ENCODE results near the gene RANBP1. TPM values are rescaled to one million over a fixed set of nuclear protein-coding genes. Genes with fewer than 3 reads are reported as not detected.
A peak's percentile ranks its signal among the peaks of the same experiment; 100 is the strongest.

Gene RANBP1
- total RNA-seq, 1 experiment from 2014 or later: 522 TPM

DNA sequence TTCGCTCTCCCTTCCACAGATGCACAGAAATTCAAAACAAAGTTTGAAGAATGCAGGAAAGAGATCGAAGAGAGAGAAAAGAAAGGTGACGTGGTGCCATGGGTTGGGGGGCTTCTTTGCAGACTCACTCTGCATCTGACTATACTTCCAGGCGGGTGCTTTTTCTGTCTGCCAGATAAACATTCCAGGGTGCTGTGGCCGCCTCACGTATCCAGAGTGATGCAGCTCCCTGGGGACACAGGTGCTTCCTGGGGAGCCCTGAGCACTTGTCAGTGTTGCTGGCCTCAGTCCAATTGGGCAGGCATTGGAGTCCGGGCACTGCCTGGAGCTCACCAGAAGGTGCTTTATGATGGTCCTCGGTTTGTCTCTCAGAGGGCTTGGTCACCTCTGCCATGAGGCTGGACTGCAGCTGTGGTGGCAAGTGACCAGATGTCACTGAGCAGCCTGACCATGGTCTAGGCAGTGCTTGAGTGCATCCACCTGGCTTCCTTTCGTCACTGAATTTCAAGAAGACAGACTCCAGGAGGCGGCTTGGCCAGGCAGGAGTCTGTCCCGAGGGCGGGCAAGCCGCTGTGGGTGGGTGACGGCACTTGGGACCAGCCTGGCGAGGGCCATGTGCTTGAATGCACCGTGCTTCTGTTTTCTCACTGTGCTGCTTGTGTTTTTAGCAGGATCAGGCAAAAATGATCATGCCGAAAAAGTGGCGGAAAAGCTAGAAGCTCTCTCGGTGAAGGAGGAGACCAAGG is 10.6 kb downstream of the RANBP1 start:
- Histone ChIP-seq H3T11ph (ENCODE audit: low read length) (no peak overlapping the region), H3K14ac (ENCODE audit: insufficient read depth, low read length) (no peak overlapping the region), H2AFZ (ENCODE audit: low read length) (no peak overlapping the region), H3K9ac (ENCODE audit: extremely low read depth, insufficient read length, low read length) (no peak overlapping the region), H2BK5ac (ENCODE audit: insufficient read length, low read length) (no peak overlapping the region), H4K5ac (ENCODE audit: insufficient read length, low read depth, low read length) (no peak overlapping the region), H2BK120ac (ENCODE audit: low read depth, low read length, poor library complexity, severe bottlenecking) (no peak overlapping the region), H3K23ac (ENCODE audit: insufficient read length, low read depth, low read length) (no peak overlapping the region), H3K4me2 (ENCODE audit: insufficient read depth, insufficient read length, low read length) (no peak overlapping the region), H3K79me1 (ENCODE audit: insufficient read depth, low read depth, low read length, poor library complexity, severe bottlenecking) (peaks cover 5% of the 10 kb centered on the region), H3K56ac (ENCODE audit: insufficient read length, low read depth, low read length) (no peak overlapping the region), H3K9me3 (ENCODE audit: control insufficient read depth, low read depth, low read length) (no peaks in the 10 kb centered on the region), H3K23me2 (ENCODE audit: insufficient read length, low read depth, low read length, poor library complexity, severe bottlenecking) (no peaks in the 10 kb centered on the region), H2BK12ac (ENCODE audit: insufficient read length, low read depth, low read length) (no peak overlapping the region), H3K4me1 (ENCODE audit: insufficient read depth, low read length) (no peaks in the 10 kb centered on the region), H2BK20ac (ENCODE audit: low read depth, low read length, poor library complexity, severe bottlenecking) (no peak overlapping the region), H3K18ac (ENCODE audit: insufficient read length, low read depth, low read length) (no peak overlapping the region), H3K27me3 (ENCODE audit: insufficient read depth, low read length) (no peaks in the 10 kb centered on the region), H3K27ac (ENCODE audit: insufficient read length, low read depth, low read length) (no peak overlapping the region), H4K20me1 (ENCODE audit: control insufficient read depth, insufficient read depth, insufficient read length) (peaks cover 2% of the 10 kb centered on the region), H2BK15ac (ENCODE audit: low read depth, low read length) (no peak overlapping the region), H4K8ac (replicated peaks; ENCODE audit: insufficient read length, low read depth, low read length) (no peak overlapping the region), H4K91ac (ENCODE audit: insufficient read length, low read depth, low read length) (no peak overlapping the region), H3K4ac (ENCODE audit: low read depth, low read length) (no peak overlapping the region), H2AK5ac (ENCODE audit: insufficient read length, low read length) (no peak overlapping the region), H3K79me2 (ENCODE audit: insufficient read depth, low read length) (peaks cover 10% of the 10 kb centered on the region; the same call in 1 of the 2 replicates)
- WGBS (ENCODE audit: extremely low coverage, insufficient read length, low lambda C conversion rate): no CpG with 5 or more reads among the region's 19 CpGs
- H3K36me3 Mint-ChIP-seq (ENCODE audit: insufficient read depth in 1 of 3, low read depth in 3 of 3): peaks cover 36 to 63% (median 61%) of the 10 kb centered on the region in 3 experiments; a peak in 6 of 7 replicates
- H3K4me3 Mint-ChIP-seq: no peak overlapping the region
- peak overlapping the region in 2 of 3 experiments; percentile 49 to 79; a peak in 4 of 7 replicates for H3K27ac Mint-ChIP-seq
- no peaks in the 10 kb centered on the region for H3K9me3 Mint-ChIP-seq
- no peak for TF ChIP-seq CTCF (conservative IDR thresholded peaks at IDR 0.05)
- DNase-seq: no peak
- H3K4me1 Mint-ChIP-seq: peaks cover 5 to 11% of the 10 kb centered on the region in 2 experiments
- no peaks in the 10 kb centered on the region; the same call in 1 of the 2 replicates for H3K27me3 Mint-ChIP-seq (ENCODE audit: low read depth)

All from H9 (cell line).